ENCODE results near the gene RAB7A.

The RAB7A gene

DNA sequence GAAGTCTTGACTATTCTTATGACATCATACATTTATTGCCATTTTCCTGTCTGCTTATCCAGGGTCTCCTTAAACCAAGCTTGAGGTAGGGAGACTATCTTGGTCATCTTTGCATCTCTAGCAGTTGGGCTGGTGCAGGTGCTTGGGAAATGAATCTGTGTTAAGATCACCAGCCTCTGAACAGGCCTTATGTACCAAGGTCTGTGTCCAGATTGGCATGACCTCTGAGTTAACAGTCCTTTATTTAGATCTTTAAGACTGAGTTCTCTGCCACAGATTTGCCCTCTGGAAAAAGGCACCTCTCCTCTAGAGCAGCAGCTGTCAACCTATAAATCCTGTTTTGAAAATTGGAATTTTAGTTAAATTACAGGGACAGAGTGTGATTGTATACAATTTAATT, 35.4 kb downstream of the RAB7A start:
- TF ChIP-seq, protein P1, sequence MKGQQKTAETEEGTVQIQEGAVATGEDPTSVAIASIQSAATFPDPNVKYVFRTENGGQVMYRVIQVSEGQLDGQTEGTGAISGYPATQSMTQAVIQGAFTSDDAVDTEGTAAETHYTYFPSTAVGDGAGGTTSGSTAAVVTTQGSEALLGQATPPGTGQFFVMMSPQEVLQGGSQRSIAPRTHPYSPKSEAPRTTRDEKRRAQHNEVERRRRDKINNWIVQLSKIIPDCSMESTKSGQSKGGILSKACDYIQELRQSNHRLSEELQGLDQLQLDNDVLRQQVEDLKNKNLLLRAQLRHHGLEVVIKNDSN (IDR thresholded peaks at IDR 0.05): no peak
- TF ChIP-seq FOXM1 (IDR thresholded peaks at IDR 0.05; ENCODE audit: borderline replicate concordance, low read depth) (no peak), CEBPB (IDR thresholded peaks at IDR 0.05) (no peak), TAF1 (IDR thresholded peaks at IDR 0.05; ENCODE audit: low read depth) (no peak), YY1 (IDR thresholded peaks at IDR 0.05; ENCODE audit: low read depth) (no peak), CREB1 (IDR thresholded peaks at IDR 0.05; ENCODE audit: low read depth) (no peak), EP300 (IDR thresholded peaks at IDR 0.05; ENCODE audit: borderline replicate concordance) (no peak), TCF12 (IDR thresholded peaks at IDR 0.05; ENCODE audit: low read depth) (no peak), ZBTB7A (IDR thresholded peaks at IDR 0.05; ENCODE audit: low read depth) (no peak), RAD21 (IDR thresholded peaks at IDR 0.05; ENCODE audit: low read depth) (no peak), TEAD4 (IDR thresholded peaks at IDR 0.05) (no peak), EGR1 (IDR thresholded peaks at IDR 0.05) (no peak), NFIC (IDR thresholded peaks at IDR 0.05) (no peak)
- TF ChIP-seq, protein P2, sequence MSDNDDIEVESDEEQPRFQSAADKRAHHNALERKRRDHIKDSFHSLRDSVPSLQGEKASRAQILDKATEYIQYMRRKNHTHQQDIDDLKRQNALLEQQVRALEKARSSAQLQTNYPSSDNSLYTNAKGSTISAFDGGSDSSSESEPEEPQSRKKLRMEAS (IDR thresholded peaks at IDR 0.05): no peak
- TF ChIP-seq, protein P3, sequence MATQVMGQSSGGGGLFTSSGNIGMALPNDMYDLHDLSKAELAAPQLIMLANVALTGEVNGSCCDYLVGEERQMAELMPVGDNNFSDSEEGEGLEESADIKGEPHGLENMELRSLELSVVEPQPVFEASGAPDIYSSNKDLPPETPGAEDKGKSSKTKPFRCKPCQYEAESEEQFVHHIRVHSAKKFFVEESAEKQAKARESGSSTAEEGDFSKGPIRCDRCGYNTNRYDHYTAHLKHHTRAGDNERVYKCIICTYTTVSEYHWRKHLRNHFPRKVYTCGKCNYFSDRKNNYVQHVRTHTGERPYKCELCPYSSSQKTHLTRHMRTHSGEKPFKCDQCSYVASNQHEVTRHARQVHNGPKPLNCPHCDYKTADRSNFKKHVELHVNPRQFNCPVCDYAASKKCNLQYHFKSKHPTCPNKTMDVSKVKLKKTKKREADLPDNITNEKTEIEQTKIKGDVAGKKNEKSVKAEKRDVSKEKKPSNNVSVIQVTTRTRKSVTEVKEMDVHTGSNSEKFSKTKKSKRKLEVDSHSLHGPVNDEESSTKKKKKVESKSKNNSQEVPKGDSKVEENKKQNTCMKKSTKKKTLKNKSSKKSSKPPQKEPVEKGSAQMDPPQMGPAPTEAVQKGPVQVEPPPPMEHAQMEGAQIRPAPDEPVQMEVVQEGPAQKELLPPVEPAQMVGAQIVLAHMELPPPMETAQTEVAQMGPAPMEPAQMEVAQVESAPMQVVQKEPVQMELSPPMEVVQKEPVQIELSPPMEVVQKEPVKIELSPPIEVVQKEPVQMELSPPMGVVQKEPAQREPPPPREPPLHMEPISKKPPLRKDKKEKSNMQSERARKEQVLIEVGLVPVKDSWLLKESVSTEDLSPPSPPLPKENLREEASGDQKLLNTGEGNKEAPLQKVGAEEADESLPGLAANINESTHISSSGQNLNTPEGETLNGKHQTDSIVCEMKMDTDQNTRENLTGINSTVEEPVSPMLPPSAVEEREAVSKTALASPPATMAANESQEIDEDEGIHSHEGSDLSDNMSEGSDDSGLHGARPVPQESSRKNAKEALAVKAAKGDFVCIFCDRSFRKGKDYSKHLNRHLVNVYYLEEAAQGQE (IDR thresholded peaks at IDR 0.05; ENCODE audit: low read depth): no peak

DNA sequence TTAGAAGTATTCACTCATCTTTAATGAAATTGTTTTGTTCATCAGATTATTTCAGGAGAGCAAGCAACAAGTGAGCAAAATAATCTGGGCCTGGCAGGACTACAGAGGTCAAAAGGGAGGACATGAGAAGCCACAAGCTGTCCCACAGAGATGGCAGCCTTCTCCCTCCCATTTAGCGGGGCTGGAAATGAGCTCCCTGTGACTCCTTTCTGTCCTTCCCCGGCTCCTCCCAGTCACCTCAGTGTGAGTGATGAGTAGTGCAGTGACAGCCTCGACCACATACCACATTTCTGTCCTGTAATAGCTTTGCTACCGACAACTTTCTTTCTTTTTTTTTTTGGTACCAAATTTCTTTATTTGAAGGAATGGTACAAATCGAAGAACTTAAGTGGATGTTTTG, 38.0 kb downstream of the RAB7A start:
- TF ChIP-seq TEAD4 (IDR thresholded peaks at IDR 0.05): no peak
- TF ChIP-seq RAD21 (IDR thresholded peaks at IDR 0.05; ENCODE audit: low read depth): no peak
- TF ChIP-seq EGR1 (IDR thresholded peaks at IDR 0.05): no peak

DNA sequence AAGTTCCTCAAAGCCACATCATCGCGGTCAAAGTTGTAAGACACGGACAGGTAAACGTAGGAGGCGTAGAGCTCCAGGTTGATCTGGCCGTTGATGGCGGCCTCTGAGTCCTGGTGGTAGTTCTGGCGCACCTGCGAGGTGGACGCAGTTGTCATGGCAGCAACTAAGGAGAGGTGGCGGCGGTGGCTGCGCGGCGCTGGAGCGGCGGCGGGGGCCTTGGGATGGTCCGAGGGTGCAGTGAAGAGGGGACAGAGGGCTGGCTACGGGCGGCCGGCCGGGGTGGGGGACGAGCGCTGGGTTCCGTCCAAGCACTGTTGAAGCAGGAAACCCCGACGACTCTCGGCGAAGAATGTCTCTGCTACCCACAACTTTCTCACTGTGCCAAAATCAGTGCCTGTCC, 38.9 kb downstream of the RAB7A start:
- TF ChIP-seq, protein P3 (IDR thresholded peaks at IDR 0.05; ENCODE audit: low read depth): no peak
- no peak for TF ChIP-seq RAD21 (IDR thresholded peaks at IDR 0.05; ENCODE audit: low read depth)
- no peak for TF ChIP-seq ZBTB7A (IDR thresholded peaks at IDR 0.05; ENCODE audit: low read depth)
- no peak for TF ChIP-seq CREB1 (IDR thresholded peaks at IDR 0.05; ENCODE audit: low read depth)
- TF ChIP-seq TEAD4 (IDR thresholded peaks at IDR 0.05): no peak
- TF ChIP-seq EP300 (IDR thresholded peaks at IDR 0.05; ENCODE audit: borderline replicate concordance): no peak
- TF ChIP-seq, protein P2 (IDR thresholded peaks at IDR 0.05): no peak
- no peak for TF ChIP-seq EGR1 (IDR thresholded peaks at IDR 0.05)
- TF ChIP-seq TAF1 (IDR thresholded peaks at IDR 0.05; ENCODE audit: low read depth): no peak
- no peak for TF ChIP-seq CEBPB (IDR thresholded peaks at IDR 0.05)
- TF ChIP-seq TCF12 (IDR thresholded peaks at IDR 0.05; ENCODE audit: low read depth): no peak
- TF ChIP-seq FOXM1 (IDR thresholded peaks at IDR 0.05; ENCODE audit: borderline replicate concordance, low read depth): no peak
- TF ChIP-seq NFIC (IDR thresholded peaks at IDR 0.05): no peak
- TF ChIP-seq, protein P1 (IDR thresholded peaks at IDR 0.05): no peak
- TF ChIP-seq YY1 (IDR thresholded peaks at IDR 0.05; ENCODE audit: low read depth): no peak

DNA sequence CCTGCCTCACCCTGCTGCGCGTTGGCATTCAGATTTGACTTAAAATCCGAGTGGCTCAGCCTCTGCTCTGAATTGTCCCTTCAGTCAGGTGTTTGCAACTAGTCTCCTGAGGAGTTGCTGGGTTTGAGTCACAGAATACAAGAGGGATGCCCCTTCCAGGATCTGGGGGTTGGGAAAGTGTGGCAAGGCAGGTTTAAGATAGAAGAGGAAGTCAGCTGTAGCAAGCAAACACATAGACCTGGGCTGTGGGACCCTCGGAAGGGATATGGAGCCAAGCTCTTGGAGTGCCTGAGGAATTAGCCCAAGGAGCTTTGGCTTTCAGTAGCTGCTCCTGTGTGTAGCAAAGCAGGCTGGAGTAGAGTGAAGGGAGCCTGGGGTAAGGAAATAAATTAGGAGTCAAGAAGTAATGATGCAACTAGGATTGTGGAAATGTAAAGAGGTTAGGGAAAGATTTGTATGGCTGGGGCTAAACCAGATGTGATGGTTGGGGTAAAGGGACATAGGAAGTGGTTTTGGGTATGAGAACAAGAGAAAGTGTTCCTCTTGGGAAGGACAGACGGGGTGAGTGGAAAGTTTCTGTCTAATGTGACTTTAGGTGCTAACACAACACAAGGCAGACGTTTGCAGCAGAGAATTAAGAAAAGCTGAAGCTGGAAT, 41.2 kb downstream of the RAB7A start:
- no peak for TF ChIP-seq ZBTB7A (IDR thresholded peaks at IDR 0.05; ENCODE audit: low read depth)
- TF ChIP-seq FOXM1 (IDR thresholded peaks at IDR 0.05; ENCODE audit: borderline replicate concordance, low read depth): no peak
- TF ChIP-seq, protein P2 (IDR thresholded peaks at IDR 0.05): no peak
- no peak for TF ChIP-seq NFIC (IDR thresholded peaks at IDR 0.05)
- no peak for TF ChIP-seq TEAD4 (IDR thresholded peaks at IDR 0.05)
- TF ChIP-seq CEBPB (IDR thresholded peaks at IDR 0.05): no peak
- no peak for TF ChIP-seq YY1 (IDR thresholded peaks at IDR 0.05; ENCODE audit: low read depth)
- TF ChIP-seq EGR1 (IDR thresholded peaks at IDR 0.05): no peak
- TF ChIP-seq, protein P3 (IDR thresholded peaks at IDR 0.05; ENCODE audit: low read depth): no peak
- no peak for TF ChIP-seq EP300 (IDR thresholded peaks at IDR 0.05; ENCODE audit: borderline replicate concordance)
- no peak for TF ChIP-seq RAD21 (IDR thresholded peaks at IDR 0.05; ENCODE audit: low read depth)
- no peak for TF ChIP-seq TAF1 (IDR thresholded peaks at IDR 0.05; ENCODE audit: low read depth)
- TF ChIP-seq, protein P1 (IDR thresholded peaks at IDR 0.05): no peak
- TF ChIP-seq TCF12 (IDR thresholded peaks at IDR 0.05; ENCODE audit: low read depth): no peak
- no peak for TF ChIP-seq CREB1 (IDR thresholded peaks at IDR 0.05; ENCODE audit: low read depth)
